NCI-H146 (cell line): ENCODE measurements around the gene PLEKHS1.
A peak's percentile ranks its signal among the peaks of the same experiment; 100 is the strongest.
"Not testable (repeated sequence)": the region's sequence is repeated elsewhere in the genome, so short reads cannot be mapped to it uniquely, and the experiment has no call there.

Source experiments
- DNase-seq: peaks from one replicate; lab custom pipeline; 2025; lab: John Stamatoyannopoulos, UW

Gene PLEKHS1

GRCh38 chr10:113740850-113741249 lies 10.6 kb upstream of the PLEKHS1 start:
- no peak for DNase-seq

GRCh38 chr10:113742466-113742865 lies 9.0 kb upstream of the PLEKHS1 start:
- no peak for DNase-seq

DNA sequence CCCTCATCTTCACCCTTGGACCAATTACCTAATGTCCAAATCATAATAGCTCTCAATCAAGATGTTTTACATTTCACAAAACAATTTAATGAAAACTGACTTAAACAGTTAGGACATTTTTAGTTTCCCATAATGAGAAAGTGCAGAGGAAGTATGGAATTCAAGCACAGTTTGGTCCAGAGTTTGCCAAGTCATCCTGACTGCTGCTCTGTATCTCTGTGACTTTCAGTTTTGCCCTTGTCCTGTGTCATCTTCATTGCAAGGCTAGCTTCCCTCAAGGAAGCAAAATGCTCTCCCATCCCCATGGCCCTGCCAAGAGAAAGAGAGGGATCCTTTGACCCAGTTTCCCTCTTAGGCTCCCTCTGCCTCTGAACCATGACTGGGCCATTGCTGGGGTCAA lies 7.9 kb upstream of the PLEKHS1 start:
- DNase-seq = no peak

DNA sequence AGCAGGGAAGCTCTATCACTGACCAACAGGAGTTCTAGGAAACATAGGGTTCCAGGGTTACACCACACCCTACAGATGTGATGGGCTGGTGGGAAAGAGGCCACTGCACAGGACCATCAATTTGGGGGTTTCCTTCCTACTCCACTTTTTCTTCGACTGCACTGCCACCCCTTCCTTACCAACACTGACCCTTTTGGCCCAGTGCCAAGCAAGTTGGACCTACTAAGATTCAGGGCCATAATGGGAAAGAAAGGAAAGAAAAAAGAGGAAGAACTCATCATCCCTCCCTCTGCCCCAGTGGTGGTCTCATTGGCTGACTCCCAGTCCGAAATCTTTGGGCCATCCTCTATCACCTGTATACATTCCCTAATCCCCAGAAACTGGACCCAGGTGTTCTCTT lies 6.1 kb upstream of the PLEKHS1 start:
- DNase-seq = no peak

DNA sequence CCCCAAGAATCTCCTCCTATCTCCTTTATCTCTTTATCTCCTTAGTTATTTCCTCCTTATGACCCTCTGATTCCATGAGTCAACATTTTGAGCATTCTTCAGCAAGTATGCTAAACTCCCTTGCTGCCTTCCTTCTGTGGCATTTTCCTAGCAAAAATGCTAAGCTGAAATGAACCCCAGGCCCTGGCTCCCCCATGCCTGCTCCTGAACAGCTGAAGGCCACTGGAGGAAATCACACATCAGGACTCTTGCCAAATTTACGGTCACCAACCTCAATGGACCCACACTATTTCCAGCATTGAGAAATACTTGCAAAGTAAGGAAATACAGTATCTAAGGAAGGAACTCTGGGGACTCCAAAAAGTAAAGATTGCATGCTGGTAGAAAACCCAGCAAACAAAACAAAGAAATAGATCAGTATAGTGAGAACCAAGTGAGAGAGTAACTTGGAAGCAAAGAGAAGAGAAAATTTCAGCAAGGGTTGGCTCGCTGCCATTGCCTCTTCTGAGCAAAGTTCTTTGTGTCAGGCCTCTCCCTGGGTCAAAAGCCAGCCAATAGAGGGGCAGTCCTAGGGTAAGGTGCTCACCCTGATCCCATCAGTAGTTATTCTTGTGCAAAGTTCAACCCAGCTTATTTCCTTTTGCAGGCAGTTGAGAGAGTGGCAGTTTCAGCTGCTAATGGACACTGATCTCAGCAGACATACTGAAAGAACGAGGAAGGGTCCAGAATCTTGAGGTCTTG lies 5.1 kb upstream of the PLEKHS1 start:
- DNase-seq = no peak

DNA sequence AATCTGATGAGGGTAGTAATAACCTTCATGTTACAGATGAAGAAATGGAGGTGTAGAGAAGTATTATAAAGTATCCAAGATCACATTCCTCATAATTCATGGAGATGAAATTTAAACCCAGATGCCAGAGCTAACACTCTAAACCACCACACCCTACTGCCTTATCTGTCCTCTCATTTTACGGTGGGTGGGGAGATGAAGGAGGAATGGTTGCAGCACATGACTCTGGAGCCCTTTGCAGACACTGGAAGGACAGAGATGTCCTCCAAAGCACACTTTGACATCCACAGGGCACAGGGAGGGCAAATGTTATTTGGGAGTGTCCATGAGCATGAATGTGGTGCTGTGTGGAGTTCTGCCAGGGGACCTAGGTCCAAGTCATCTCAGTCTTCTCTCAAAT lies 1.1 kb downstream of the PLEKHS1 start:
- DNase-seq = no peak

DNA sequence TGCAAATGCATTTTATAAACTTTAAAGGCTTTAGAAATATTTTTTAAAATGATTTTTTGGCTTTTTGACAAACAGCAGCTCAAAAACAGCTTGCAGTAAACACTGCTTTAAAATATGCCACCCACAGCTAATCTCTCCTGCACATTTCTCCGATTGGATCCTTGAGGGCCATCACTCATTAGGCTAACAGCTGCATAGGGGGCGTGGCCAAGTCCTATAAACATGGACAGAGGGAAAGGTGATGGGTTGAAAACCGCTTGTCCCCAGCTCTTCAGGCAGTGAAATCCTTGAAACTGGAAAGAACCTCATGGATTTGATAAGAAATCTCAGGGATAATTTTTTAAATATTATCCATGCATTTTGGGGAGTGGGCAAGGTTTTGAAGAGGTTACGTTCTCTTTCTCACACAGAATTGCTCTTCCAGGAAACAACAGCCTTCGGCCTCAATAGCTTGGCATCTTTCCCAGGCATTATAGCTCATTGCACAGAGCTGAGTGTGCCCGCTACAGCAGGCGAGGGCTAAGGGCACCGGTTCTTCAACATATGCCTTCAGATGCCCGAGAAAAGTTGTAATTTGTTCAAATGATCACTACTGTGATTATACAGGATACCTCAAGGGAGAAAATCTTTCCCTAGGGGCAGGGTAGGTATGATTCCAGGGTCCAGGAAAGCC lies 1.7 kb downstream of the PLEKHS1 start:
- DNase-seq = no peak

DNA sequence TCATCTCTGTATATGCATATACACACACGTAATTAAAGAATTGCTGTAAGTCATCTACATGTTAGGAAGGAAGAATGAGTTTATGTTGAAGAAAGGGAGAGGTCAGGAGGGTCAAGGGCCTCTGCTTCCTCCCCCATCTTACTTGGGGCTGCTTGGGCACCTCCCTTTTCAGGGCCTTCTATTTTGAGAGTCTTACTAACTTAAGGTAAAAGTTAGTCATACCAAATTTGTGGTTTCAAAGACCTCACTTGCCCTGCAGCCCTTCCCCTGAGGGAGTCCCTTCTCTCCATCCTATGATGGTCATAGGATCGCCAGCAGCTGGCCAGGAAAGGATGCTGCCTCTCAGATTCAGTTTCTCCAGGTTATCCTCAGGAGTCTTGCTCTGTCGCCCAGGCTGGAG lies 2.6 kb downstream of the PLEKHS1 start:
- DNase-seq = no peak

DNA sequence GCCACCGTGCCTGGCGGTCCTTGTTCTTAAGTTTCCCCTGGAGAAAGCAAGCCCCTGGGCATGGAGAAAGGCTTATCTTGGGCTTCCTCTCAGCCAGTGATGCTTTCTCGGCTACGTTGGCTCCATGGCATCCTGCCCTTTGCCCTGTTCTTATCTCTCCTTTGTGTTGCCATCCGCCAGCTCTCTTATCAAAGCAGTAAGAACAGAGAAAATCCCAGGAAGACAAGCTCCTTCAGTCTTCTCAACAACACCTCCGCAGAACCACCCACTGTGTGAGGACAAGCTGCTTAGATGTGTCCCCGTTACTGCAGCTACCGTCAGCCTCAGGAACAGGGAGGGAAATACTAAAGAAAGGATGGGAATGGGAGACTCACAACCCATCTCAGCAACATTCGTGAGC lies 3.3 kb downstream of the PLEKHS1 start:
- no peak for DNase-seq

DNA sequence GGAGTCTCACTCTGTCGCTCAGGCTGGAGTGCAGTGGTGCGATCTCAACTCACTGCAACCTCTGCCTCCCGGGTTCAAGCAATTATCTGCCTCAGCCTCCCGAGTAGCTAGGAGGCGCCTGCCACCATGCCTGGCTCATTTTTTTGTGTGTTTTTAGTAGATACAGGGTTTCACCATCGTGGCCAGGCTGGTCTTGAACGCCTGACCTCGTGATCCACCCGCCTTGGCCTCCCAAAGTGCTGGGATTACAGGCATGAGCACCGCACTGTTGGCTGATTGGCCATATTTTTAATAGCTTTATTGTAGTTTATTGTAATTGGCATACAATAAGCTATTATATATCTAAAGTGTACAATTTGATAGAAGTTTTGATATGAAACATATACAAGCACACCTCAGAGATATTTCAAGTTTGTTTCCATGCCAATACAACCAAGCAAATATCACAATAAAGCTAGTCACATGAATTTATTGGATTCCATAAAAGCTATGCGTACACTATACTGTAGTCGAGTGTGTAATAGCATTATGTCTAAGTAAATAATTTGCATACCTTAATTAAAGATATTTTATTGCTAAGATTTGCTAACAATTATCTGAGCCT lies 5.6 kb downstream of the PLEKHS1 start:
- DNase-seq = no peak

DNA sequence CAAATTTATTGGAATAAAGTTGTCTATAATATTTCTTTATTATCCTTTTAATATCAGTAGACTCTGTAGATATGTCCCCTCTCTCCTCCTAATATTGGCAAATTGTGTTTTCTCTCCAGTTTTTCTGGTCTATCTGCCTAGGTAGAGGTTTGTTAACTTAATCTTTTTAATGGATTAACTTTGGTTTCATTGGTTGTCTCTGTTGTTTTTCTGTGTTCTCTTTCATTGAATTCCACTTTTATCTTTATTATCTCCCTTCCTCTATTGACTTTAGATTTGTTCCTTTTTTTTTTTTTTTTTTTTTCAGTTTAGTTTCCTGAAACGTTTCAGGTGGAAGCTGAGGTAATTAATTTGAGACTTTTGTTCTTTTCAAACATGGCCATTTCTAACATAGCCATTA lies 10.6 kb downstream of the PLEKHS1 start:
- DNase-seq = no peak

DNA sequence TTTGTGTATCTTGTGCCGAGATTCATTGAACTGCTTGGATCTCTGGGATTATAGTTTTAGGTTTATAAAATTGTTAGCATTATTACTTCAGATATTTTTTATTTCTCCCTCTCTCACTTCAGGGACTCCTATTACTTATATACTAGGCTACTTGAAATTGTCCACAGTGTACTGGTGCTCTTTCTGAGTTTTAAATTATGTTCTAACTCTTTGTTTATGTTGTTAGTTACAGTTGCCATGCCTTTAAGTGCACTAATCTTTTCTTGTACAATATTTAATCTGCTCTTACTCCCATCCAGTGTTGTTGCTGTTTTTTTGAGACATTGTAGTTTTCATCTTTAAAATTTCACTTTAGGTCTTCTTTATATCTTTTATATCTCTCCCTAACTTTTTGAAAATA lies 13.1 kb downstream of the PLEKHS1 start:
- no peak for DNase-seq

- peak; percentile 69 for DNase-seq
These were observed 14.4 kb downstream of the PLEKHS1 start for GRCh38 chr10:113765910-113766309.

- no peak for DNase-seq
These were observed 15.7 kb downstream of the PLEKHS1 start for GRCh38 chr10:113767222-113767621.

- DNase-seq = no peak
These were observed 18.9 kb downstream of the PLEKHS1 start for GRCh38 chr10:113770346-113770745.

DNA sequence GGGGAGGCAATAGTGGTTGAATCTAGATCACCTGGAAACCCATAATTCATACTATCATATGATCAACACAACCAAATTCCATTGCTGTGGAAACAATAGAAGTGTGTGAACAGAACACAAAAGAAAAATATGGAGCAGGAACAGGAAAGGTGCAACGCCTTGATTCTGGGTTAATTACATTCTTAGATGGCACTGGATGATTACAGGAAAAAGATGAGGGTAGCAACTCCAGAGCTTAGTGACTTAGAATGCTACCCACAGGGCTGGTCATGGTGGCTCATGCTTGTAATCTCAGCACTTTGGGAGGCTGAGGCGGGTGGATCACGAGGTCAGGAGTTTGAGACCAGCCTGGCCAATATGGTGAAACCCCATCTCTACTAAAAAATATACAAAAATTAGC lies 19.6 kb downstream of the PLEKHS1 start:
- not testable (repeated sequence) for DNase-seq

- no peak for DNase-seq
These were observed 24.3 kb downstream of the PLEKHS1 start for GRCh38 chr10:113775686-113776294.

- no peak for DNase-seq
These were observed 25.1 kb downstream of the PLEKHS1 start for GRCh38 chr10:113776553-113776952.

DNA sequence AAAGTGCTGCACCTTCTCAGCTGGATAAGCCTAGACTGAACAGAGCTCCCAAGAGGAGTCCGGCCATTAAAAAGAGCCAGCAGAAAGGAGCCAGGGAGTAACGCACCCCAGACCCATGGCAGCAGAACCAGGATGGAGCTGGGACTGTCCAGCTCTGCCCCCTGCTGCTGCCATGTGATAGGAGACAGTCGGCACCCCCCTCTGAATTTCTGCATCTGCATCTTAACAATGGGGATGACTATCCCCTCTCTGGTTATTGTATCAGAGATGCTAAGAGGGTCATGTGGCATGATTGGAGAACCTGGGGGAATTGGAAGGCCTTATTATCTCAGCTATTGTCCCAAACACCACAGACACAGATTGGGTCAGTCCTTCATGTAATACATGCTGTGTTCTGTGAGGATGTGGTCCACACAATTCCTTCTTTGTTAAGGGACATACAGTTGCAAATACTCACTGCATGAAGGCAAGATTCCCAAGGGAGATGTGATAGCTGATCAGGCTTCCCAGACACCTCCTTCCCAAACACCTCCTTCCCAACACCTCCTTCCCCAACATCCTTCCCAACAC lies 29.3 kb downstream of the PLEKHS1 start:
- peak; percentile 15 for DNase-seq

DNA sequence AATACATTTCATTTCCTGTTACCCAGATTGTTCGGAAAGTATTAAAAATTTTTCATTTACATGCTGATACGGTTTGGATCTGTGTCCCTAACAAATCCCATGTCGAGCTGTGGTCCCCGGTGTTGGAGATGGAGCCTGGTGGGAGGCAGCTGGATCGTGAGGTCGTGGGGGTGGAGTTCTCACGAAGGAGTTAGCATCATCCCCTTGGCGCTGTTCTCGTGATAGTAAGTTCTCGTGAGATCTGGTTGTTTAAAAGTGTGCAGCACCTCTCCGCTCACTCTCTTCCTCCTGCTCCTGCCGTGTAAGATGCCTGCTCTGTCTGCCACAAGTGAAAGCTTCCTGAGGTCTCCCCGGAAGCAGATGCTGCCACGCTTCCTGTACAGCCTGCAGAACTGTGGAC lies 30.9 kb downstream of the PLEKHS1 start:
- no peak for DNase-seq

GRCh38 chr10:113782986-113783704 lies 31.7 kb downstream of the PLEKHS1 start:
- no peak for DNase-seq

GRCh38 chr10:113788604-113789083 lies 37.2 kb downstream of the PLEKHS1 start:
- no peak for DNase-seq
